Liver (tissue), 9 donors: Measurements from ENCODE around the gene SHH. TPM values are rescaled to one million over a fixed set of nuclear protein-coding genes. Genes with fewer than 3 reads are reported as not detected.

Experiments used
- DNase-seq: peaks from one replicate; pipeline ENCODE4 v3.0.0-alpha.2; 2017; ENCODE audit warnings: low spot score
- H3K27ac ChIP-seq, 2 donors: one replicate each; pipeline ENCODE4 v1.7.0; 2013; ENCODE audit warnings: inconsistent platforms in 2 of 2, low read length in 2 of 2, control low read depth in 1 of 2, low read depth in 1 of 2, mild to moderate bottlenecking in 1 of 2
- H3K27me3 ChIP-seq, 4 donors: one replicate each; pipeline versions ENCODE4 v1.6.1 to v1.7.0; 2013; ENCODE audit warnings: low read length in 3 of 4, inconsistent platforms in 1 of 4, mild to moderate bottlenecking in 1 of 4, moderate library complexity in 1 of 4; ENCODE audit not compliant: control insufficient read depth in 4 of 4, insufficient read depth in 4 of 4
- H3K36me3 ChIP-seq, 4 donors: one replicate each; pipeline versions ENCODE4 v1.6.1 to v1.7.0; 2013; ENCODE audit warnings: low read length in 3 of 4, mild to moderate bottlenecking in 3 of 4, low read depth in 1 of 4, moderate library complexity in 1 of 4; ENCODE audit not compliant: control insufficient read depth in 4 of 4, insufficient read depth in 3 of 4
- H3K4me1 ChIP-seq, 4 donors: one replicate each; pipeline versions ENCODE4 v1.6.1 to v1.7.0; 2013; ENCODE audit warnings: low read length in 3 of 4, mild to moderate bottlenecking in 3 of 4, moderate library complexity in 1 of 4; ENCODE audit not compliant: control insufficient read depth in 4 of 4, insufficient read depth in 4 of 4
- H3K4me3 ChIP-seq, 3 donors: one replicate each; pipeline versions ENCODE4 v1.6.1 to v1.7.0; 2013; ENCODE audit warnings: low read length in 3 of 3, control low read depth in 1 of 3, low read depth in 1 of 3, mild to moderate bottlenecking in 1 of 3
- H3K9ac ChIP-seq, 2 donors: one replicate each; pipeline ENCODE4 v1.7.0; 2013; ENCODE audit warnings: low read length in 2 of 2, mild to moderate bottlenecking in 2 of 2, moderate library complexity in 2 of 2, control low read depth in 1 of 2, low read depth in 1 of 2
- H3K9me3 ChIP-seq, 4 donors: one replicate each; pipeline versions ENCODE4 v1.6.1 to v1.7.0; 2013; ENCODE audit warnings: low read length in 3 of 4; ENCODE audit not compliant: control insufficient read depth in 4 of 4
- EGR1 ChIP-seq, 2 donors: IDR thresholded peaks; 2 replicates each; pipeline ENCODE4 v1.6.1; 2016 to 2018; ENCODE audit warnings: antibody characterized with exemption in 2 of 2, low read depth in 2 of 2
- FOXA1 ChIP-seq: IDR thresholded peaks from 2 replicates; pipeline ENCODE4 v1.6.1; 2016; ENCODE audit warnings: antibody characterized with exemption
- FOXA2 ChIP-seq: IDR thresholded peaks from 2 replicates; pipeline ENCODE4 v1.6.1; 2016; ENCODE audit warnings: antibody characterized with exemption
- GABPA ChIP-seq, 2 donors: IDR thresholded peaks in 1 of 2; conservative IDR thresholded peaks in 1 of 2; 2 replicates each; pipeline ENCODE4 v1.6.1; 2016; ENCODE audit warnings: antibody characterized with exemption in 2 of 2, mild to moderate bottlenecking in 1 of 2, moderate library complexity in 1 of 2
- HNF4A ChIP-seq, 2 donors: conservative IDR thresholded peaks; 2 replicates each; pipeline ENCODE4 v1.6.1; 2016; ENCODE audit warnings: antibody characterized with exemption in 2 of 2, mild to moderate bottlenecking in 2 of 2
- HNF4G ChIP-seq: IDR thresholded peaks from 2 replicates; pipeline ENCODE4 v1.6.1; 2016; ENCODE audit warnings: antibody characterized with exemption
- JUND ChIP-seq, 2 donors: IDR thresholded peaks; 2 replicates each; pipeline ENCODE4 v1.6.1; 2016; ENCODE audit warnings: antibody characterized with exemption in 2 of 2
- NR2F2 ChIP-seq: IDR thresholded peaks from 2 replicates; pipeline ENCODE4 v1.6.1; 2016; ENCODE audit warnings: antibody characterized with exemption
- RXRA ChIP-seq, 2 donors: IDR thresholded peaks; 2 replicates each; pipeline ENCODE4 v1.6.1; 2017 to 2018; ENCODE audit warnings: antibody characterized with exemption in 2 of 2, mild to moderate bottlenecking in 1 of 2
- SP1 ChIP-seq: IDR thresholded peaks from 2 replicates; pipeline ENCODE4 v1.6.1; 2018; ENCODE audit warnings: antibody characterized with exemption, mild to moderate bottlenecking
- TAF1 ChIP-seq: conservative IDR thresholded peaks from 2 replicates; pipeline ENCODE4 v1.6.1; 2016; ENCODE audit warnings: antibody characterized with exemption, mild to moderate bottlenecking
- YY1 ChIP-seq: IDR thresholded peaks from 2 replicates; pipeline ENCODE4 v1.6.1; 2016; ENCODE audit warnings: antibody characterized with exemption, mild to moderate bottlenecking
- WGBS: extraction: QIAGEN DNeasy Blood & Tissue Kit; methylation state at CpG from one replicate; pipeline ENCODE4 v1.1.7; 2013; 5-methylcytosine and 5-hydroxymethylcytosine counted together
- polyA plus RNA-seq, 2 donors: library from polyadenylated mRNA; stranded (reverse) in 1 of 2; unstranded in 1 of 2; fragments of 200-250 nt in 1 of 2; fragments of >200 nt in 1 of 2; fragmentation: Nextera tagmentation in 1 of 2; extraction: Ambion mirVana in 1 of 2; gene quantifications; one replicate each; pipeline versions ENCODE4 v1.2.1 to v1.2.3, GENCODE V29; 2013 to 2015
- total RNA-seq, 2 donors: library from RNA; depleted of rRNA; stranded (reverse); fragments of >200 nt; gene quantifications; one replicate each; pipeline ENCODE4 v1.2.3, GENCODE V29; 2014
- TF ChIP-seq, protein P1 (sequence below): IDR thresholded peaks from 2 replicates; pipeline ENCODE4 v1.6.1; 2016; ENCODE audit warnings: antibody characterized with exemption
- TF ChIP-seq, protein P2 (sequence below): IDR thresholded peaks from 2 replicates; pipeline ENCODE4 v1.6.1; 2016; ENCODE audit warnings: antibody characterized with exemption, mild to moderate bottlenecking
- TF ChIP-seq, protein P3 (sequence below): IDR thresholded peaks from 2 replicates; pipeline ENCODE4 v1.6.1; 2016; ENCODE audit warnings: antibody characterized with exemption
- donor health status: healthy.
- donor health status: healthy.
- donor health status: healthy.
- donor health status: healthy.
- donor health status: healthy.

The SHH gene
- total and polyA plus RNA-seq, 4 donors, result 3.9 to 10.0 (median 5.2) TPM

GRCh38 chr7:155795951-155796350 lies 16.3 kb downstream of the SHH start:
- no peak for TF ChIP-seq FOXA2
- no peak for TF ChIP-seq EGR1 (IDR thresholded peaks at IDR 0.05; ENCODE audit: low read depth in 2 of 2)
- TF ChIP-seq, protein P1, sequence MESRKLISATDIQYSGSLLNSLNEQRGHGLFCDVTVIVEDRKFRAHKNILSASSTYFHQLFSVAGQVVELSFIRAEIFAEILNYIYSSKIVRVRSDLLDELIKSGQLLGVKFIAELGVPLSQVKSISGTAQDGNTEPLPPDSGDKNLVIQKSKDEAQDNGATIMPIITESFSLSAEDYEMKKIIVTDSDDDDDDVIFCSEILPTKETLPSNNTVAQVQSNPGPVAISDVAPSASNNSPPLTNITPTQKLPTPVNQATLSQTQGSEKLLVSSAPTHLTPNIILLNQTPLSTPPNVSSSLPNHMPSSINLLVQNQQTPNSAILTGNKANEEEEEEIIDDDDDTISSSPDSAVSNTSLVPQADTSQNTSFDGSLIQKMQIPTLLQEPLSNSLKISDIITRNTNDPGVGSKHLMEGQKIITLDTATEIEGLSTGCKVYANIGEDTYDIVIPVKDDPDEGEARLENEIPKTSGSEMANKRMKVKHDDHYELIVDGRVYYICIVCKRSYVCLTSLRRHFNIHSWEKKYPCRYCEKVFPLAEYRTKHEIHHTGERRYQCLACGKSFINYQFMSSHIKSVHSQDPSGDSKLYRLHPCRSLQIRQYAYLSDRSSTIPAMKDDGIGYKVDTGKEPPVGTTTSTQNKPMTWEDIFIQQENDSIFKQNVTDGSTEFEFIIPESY, result no peak
- TF ChIP-seq HNF4A (conservative IDR thresholded peaks at IDR 0.05), result no peak
- no peak for TF ChIP-seq GABPA (IDR thresholded peaks at IDR 0.05 in 1 of 2, conservative IDR thresholded peaks at IDR 0.05 in 1 of 2)
- no peak for TF ChIP-seq HNF4G
- TF ChIP-seq, protein P2, sequence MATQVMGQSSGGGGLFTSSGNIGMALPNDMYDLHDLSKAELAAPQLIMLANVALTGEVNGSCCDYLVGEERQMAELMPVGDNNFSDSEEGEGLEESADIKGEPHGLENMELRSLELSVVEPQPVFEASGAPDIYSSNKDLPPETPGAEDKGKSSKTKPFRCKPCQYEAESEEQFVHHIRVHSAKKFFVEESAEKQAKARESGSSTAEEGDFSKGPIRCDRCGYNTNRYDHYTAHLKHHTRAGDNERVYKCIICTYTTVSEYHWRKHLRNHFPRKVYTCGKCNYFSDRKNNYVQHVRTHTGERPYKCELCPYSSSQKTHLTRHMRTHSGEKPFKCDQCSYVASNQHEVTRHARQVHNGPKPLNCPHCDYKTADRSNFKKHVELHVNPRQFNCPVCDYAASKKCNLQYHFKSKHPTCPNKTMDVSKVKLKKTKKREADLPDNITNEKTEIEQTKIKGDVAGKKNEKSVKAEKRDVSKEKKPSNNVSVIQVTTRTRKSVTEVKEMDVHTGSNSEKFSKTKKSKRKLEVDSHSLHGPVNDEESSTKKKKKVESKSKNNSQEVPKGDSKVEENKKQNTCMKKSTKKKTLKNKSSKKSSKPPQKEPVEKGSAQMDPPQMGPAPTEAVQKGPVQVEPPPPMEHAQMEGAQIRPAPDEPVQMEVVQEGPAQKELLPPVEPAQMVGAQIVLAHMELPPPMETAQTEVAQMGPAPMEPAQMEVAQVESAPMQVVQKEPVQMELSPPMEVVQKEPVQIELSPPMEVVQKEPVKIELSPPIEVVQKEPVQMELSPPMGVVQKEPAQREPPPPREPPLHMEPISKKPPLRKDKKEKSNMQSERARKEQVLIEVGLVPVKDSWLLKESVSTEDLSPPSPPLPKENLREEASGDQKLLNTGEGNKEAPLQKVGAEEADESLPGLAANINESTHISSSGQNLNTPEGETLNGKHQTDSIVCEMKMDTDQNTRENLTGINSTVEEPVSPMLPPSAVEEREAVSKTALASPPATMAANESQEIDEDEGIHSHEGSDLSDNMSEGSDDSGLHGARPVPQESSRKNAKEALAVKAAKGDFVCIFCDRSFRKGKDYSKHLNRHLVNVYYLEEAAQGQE, result no peak
- no peak for TF ChIP-seq FOXA1
- no peak for TF ChIP-seq YY1
- TF ChIP-seq SP1, result no peak
- no peak for TF ChIP-seq NR2F2
- TF ChIP-seq, protein P3, sequence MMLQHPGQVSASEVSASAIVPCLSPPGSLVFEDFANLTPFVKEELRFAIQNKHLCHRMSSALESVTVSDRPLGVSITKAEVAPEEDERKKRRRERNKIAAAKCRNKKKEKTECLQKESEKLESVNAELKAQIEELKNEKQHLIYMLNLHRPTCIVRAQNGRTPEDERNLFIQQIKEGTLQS, result no peak
- TF ChIP-seq RXRA (IDR thresholded peaks at IDR 0.05), result no peak
- no peak for TF ChIP-seq JUND (IDR thresholded peaks at IDR 0.05)
- no peak for TF ChIP-seq TAF1
- DNase-seq, result no peak
- no peak overlapping the region for H3K4me3 ChIP-seq
- H3K9ac ChIP-seq, result no peak overlapping the region
- 90% methylated on average over 8 of the region's 8 CpGs for WGBS
- no peaks in the 10 kb centered on the region for H3K27me3 ChIP-seq
- H3K9me3 ChIP-seq, result no peaks in the 10 kb centered on the region
- peaks cover 1 to 16% (median 7%) of the 10 kb centered on the region in 4 donors for H3K4me1 ChIP-seq
- no peaks in the 10 kb centered on the region for H3K36me3 ChIP-seq
- no peak overlapping the region for H3K27ac ChIP-seq

- no peak for DNase-seq
- WGBS, result 91% methylated on average over 7 of the region's 7 CpGs
Observed at GRCh38 chr7:155795401-155795800, 16.9 kb downstream of the SHH start.

More at GRCh38 chr7:155795401-155795800, 16.9 kb downstream of the SHH start:
- Histone ChIP-seq H3K9me3 (no peaks in the 10 kb centered on the region), H3K27me3 (no peaks in the 10 kb centered on the region), H3K27ac (no peak overlapping the region), H3K4me1 (peaks cover 1 to 14% (median 5%) of the 10 kb centered on the region in 4 donors), H3K9ac (no peak overlapping the region), H3K4me3 (no peak overlapping the region), H3K36me3 (no peaks in the 10 kb centered on the region)
- TF ChIP-seq FOXA2 (no peak), EGR1 (IDR thresholded peaks at IDR 0.05; ENCODE audit: low read depth in 2 of 2) (no peak)
